HEK293T (cell line): ENCODE data around the gene FAM168B.

Experiments used
- CTCF ChIA-PET: fragments of 350-600 bp; formaldehyde crosslinking; extraction: SDS; loops from one replicate; lab custom pipeline; 2021; ENCODE audit warnings: antibody characterized with exemption, inconsistent platforms; lab: Yijun Ruan, JAX
- POLR2A ChIA-PET: fragments of 350-600 bp; formaldehyde crosslinking; extraction: SDS; loops from one replicate; lab custom pipeline; 2020; ENCODE audit warnings: antibody characterized with exemption, inconsistent platforms; lab: Yijun Ruan, JAX
- DNase-seq: peaks from one replicate; pipeline ENCODE4 v3.0.0; 2012; ENCODE audit warnings: mixed read lengths; ENCODE audit errors: extremely low spot score
- ARNT ChIP-seq: fragments of 450-650 bp; IDR thresholded peaks from 2 replicates; pipeline ENCODE4 v1.6.1; 2017; ENCODE audit warnings: mild to moderate bottlenecking
- BHLHE40 ChIP-seq: fragments of 450-650 bp; IDR thresholded peaks from 2 replicates; pipeline ENCODE4 v1.6.1; 2016; ENCODE audit warnings: mild to moderate bottlenecking, moderate library complexity, borderline replicate concordance
- CTBP1 ChIP-seq: fragments of 450-650 bp; IDR thresholded peaks from 2 replicates; pipeline ENCODE4 v1.6.1; 2016; ENCODE audit warnings: borderline replicate concordance
- ELF4 ChIP-seq: fragments of 450-650 bp; IDR thresholded peaks from 2 replicates; pipeline ENCODE4 v1.6.1; 2017; ENCODE audit warnings: antibody characterized with exemption
- FOXA1 ChIP-seq: fragments of 450-650 bp; IDR thresholded peaks from 2 replicates; pipeline ENCODE4 v1.6.1; 2016; ENCODE audit warnings: mild to moderate bottlenecking
- FOXK2 ChIP-seq: fragments of 450-650 bp; IDR thresholded peaks from 2 replicates; pipeline ENCODE4 v1.6.1; 2016; ENCODE audit warnings: mild to moderate bottlenecking
- FOXM1 ChIP-seq: fragments of 450-650 bp; IDR thresholded peaks from 2 replicates; pipeline ENCODE4 v1.6.1; 2017; ENCODE audit warnings: mild to moderate bottlenecking, borderline replicate concordance
- HDGF ChIP-seq: fragments of 450-650 bp; IDR thresholded peaks from 2 replicates; pipeline ENCODE4 v1.6.1; 2017; ENCODE audit warnings: antibody characterized with exemption, borderline replicate concordance
- L3MBTL2 ChIP-seq: fragments of 450-650 bp; conservative IDR thresholded peaks from 2 replicates; pipeline ENCODE4 v1.6.1; 2016; ENCODE audit warnings: mild to moderate bottlenecking
- LEF1 ChIP-seq: fragments of 450-650 bp; IDR thresholded peaks from 2 replicates; pipeline ENCODE4 v1.6.1; 2017; ENCODE audit warnings: mild to moderate bottlenecking, borderline replicate concordance
- NFRKB ChIP-seq: fragments of 450-650 bp; IDR thresholded peaks from 2 replicates; pipeline ENCODE4 v1.6.1; 2016; ENCODE audit warnings: mild to moderate bottlenecking, moderate library complexity
- SP1 ChIP-seq: fragments of 450-650 bp; IDR thresholded peaks from 2 replicates; pipeline ENCODE4 v1.6.1; 2017
- SUZ12 ChIP-seq: fragments of 450-650 bp; IDR thresholded peaks from 2 replicates; pipeline ENCODE4 v1.6.1; 2016; ENCODE audit warnings: mild to moderate bottlenecking
- TARDBP ChIP-seq: fragments of 450-650 bp; IDR thresholded peaks from 2 replicates; pipeline ENCODE4 v1.6.1; 2016
- ZNF384 ChIP-seq: fragments of 450-650 bp; IDR thresholded peaks from 2 replicates; pipeline ENCODE4 v1.6.1; 2016
- TF ChIP-seq, protein P1 (sequence below): fragments of 450-650 bp; IDR thresholded peaks from 2 replicates; pipeline ENCODE4 v1.6.1; 2016

FAM168B gene, protein sequence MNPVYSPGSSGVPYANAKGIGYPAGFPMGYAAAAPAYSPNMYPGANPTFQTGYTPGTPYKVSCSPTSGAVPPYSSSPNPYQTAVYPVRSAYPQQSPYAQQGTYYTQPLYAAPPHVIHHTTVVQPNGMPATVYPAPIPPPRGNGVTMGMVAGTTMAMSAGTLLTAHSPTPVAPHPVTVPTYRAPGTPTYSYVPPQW

DNA sequence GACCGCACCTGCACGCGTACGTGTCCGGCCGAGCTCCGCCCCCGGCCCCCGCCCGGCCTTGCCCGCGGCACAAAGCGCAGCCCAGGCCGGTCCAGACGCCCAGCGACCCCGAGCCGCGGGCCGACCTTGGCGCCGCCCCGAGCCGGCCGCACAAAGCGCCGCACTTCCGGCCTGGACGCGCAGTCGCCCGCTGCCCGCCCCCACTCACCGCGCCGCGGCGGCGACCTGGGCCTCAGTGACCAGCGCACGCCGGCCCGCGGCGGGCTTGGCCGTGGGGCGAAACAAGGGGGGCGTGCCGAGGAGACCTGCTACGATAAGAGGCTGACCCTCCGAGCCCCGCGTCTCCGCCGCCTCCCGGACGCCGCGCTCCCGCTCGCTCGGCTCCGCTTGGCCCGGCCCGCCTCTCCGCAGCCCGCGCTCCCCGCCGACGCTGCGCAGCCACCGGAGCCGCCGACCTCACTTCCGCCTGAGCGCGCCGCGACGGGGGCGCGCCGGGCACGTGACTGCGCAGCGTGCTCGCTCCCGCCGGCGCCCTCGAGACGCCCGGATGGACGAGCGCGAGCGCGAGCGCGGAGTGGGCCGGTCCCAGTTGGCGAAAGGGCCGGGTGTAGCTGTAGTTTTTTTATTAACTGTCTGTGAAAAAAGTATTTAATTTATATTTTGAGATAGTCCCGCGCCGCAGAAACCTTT is at the start of gene FAM168B:
Gene FAM168B (minus strand): TSS at position 455 of the 690 bp plus-strand sequence. CDS start 10,814 bp downstream, outside the sequence.
- CTCF ChIA-PET: no interaction called here
- no peak for TF ChIP-seq SP1
- TF ChIP-seq CTBP1: no peak
- TF ChIP-seq LEF1: peak; percentile 87
- no peak for TF ChIP-seq NFRKB
- no peak for TF ChIP-seq FOXK2
- no peak for TF ChIP-seq SUZ12
- POLR2A ChIA-PET: interaction anchor here (0.7 to 2.6 kb wide), 7 partner anchors 10 to 276 kb away, joined by 3 to 35 read pairs (median 3); partner anchors contain the start of gene PLEKHB2
- peak; percentile 90 for DNase-seq

DNA sequence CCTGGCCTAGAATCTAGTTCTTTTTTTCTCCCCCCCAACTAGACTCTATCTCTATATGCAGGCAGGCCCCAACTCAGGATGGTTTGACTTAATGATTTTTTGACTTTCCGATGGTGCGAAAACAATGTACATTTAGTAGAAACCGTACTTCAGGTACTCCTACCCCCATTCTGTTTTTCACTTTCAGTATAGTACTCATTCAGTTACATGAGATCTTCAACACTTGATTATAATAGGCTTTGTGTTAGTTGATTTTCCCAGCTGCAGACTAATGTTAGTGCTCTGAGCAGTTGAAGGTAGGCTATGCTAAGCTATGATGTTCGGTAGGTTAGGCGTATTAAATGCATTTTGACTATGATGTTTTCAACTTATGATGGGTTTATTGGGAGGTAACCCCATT is 49.6 kb upstream of the FAM168B start:
- ChIA-PET POLR2A (no interaction called here), CTCF (no interaction called here)
- TF ChIP-seq FOXK2 (no peak), SUZ12 (no peak), CTBP1 (no peak), ELF4 (no peak), NFRKB (no peak), HDGF (no peak), FOXA1 (no peak), TARDBP (no peak), ZNF384 (no peak), L3MBTL2 (no peak), BHLHE40 (no peak)
- no peak for DNase-seq

DNA sequence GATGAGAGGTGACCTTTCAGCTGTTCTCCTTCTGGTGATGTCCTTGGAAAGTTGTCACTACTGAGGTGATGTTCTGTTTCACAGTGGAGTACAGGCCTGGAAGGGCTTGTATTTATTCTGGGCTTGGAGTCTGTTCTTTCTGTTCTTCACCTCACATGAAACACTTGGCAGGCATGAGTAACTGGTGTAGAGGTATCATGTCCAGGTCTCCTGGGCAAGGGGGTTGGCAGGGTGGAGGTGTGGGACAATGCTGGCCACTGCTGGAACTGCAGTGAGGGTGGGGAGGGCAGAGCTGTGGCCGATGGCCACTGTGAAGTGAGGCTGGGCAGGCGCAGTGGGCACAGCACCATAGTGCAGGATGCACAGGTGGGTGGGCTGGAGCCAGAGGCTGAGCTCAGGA is 47.3 kb upstream of the FAM168B start:
- POLR2A ChIA-PET: no interaction called here
- TF ChIP-seq HDGF: no peak
- TF ChIP-seq ARNT: no peak
- TF ChIP-seq, protein P1, sequence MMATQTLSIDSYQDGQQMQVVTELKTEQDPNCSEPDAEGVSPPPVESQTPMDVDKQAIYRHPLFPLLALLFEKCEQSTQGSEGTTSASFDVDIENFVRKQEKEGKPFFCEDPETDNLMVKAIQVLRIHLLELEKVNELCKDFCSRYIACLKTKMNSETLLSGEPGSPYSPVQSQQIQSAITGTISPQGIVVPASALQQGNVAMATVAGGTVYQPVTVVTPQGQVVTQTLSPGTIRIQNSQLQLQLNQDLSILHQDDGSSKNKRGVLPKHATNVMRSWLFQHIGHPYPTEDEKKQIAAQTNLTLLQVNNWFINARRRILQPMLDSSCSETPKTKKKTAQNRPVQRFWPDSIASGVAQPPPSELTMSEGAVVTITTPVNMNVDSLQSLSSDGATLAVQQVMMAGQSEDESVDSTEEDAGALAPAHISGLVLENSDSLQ: no peak
- no peak for TF ChIP-seq ZNF384
- no peak for TF ChIP-seq LEF1
- no peak for TF ChIP-seq SP1
- TF ChIP-seq CTBP1: no peak
- no peak for TF ChIP-seq L3MBTL2
- TF ChIP-seq SUZ12: no peak
- TF ChIP-seq FOXK2: no peak
- TF ChIP-seq FOXM1: no peak
- no peak for TF ChIP-seq NFRKB
- TF ChIP-seq FOXA1: no peak
- no peak for TF ChIP-seq ELF4
- DNase-seq: no peak
- CTCF ChIA-PET: no interaction called here

DNA sequence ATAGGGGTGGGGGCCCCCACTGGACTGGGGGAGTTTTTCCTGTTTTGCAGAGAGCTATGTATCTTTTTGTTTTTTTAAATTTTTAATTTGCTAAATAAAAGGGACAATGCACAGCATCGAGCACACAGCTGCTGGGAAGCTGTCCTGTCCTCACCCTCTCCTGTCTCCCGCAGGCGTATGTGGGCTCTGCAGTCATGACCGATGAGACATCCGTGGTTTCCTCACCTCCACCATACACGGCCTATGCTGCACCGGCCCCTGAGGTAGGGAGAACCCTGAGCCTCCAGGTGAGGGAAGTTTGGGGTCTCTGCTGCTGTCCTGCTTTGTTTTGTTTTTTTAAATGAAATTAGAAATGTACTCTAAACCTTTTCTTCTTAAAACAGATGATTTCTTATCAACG is 39.5 kb upstream of the FAM168B start:
- no peak for DNase-seq
- ChIA-PET POLR2A (no interaction called here), CTCF (no interaction called here)
- no peak for TF ChIP-seq BHLHE40
- no peak for TF ChIP-seq FOXM1
- no peak for TF ChIP-seq SUZ12
- no peak for TF ChIP-seq NFRKB
- no peak for TF ChIP-seq LEF1
- TF ChIP-seq, protein P1: no peak
- TF ChIP-seq L3MBTL2: no peak
- TF ChIP-seq CTBP1: no peak
- no peak for TF ChIP-seq FOXK2
- no peak for TF ChIP-seq HDGF
- no peak for TF ChIP-seq FOXA1
- no peak for TF ChIP-seq ELF4
- no peak for TF ChIP-seq ZNF384
- TF ChIP-seq ARNT: no peak
- TF ChIP-seq SP1: no peak
- no peak for TF ChIP-seq TARDBP

DNA sequence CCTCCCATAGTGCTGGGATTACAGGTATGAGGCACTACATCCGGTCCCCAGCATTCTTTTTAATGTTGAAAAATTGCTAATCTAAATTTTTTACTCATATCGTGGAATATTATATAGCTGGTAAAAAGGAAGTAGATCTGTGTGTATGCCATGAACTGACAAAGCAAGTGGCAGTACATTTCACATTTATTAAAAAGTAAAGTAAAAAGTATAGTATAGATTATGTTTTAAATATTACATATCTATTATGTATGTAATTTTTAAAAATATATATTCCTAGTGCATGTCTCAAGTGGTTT is 37.0 kb upstream of the FAM168B start:
- DNase-seq: no peak
- ChIA-PET CTCF (no interaction called here), POLR2A (interaction anchor here (0.8 kb wide), 1 partner anchor 23 kb away, joined by 5 read pairs; no protein-coding TSS in a partner anchor)
- TF ChIP-seq SP1: no peak
- TF ChIP-seq CTBP1: no peak

DNA sequence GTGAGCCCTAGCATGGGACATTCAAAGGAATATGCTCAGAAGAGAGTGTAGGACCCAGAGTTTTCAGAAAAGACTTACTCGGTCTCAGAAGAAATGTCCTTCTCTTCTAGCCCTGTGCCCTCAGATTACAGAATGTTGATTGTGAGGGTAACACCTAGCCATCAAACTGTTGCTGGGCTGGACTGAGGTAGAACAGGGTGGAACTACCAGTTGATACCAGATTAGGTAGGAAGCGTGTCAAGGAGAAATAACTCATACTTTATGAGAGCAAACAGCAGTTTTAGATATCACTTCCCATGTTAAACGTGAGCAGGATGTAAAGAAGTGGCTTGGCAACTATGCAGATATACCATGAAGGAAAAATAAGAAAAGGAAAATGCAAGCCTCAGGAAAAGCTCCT is 34.7 kb upstream of the FAM168B start:
- CTCF ChIA-PET: no interaction called here
- POLR2A ChIA-PET: no interaction called here
- TF ChIP-seq, protein P1: no peak
- TF ChIP-seq FOXM1: no peak
- no peak for TF ChIP-seq L3MBTL2
- TF ChIP-seq SUZ12: no peak
- no peak for TF ChIP-seq TARDBP
- TF ChIP-seq HDGF: no peak
- no peak for TF ChIP-seq ARNT
- no peak for TF ChIP-seq FOXK2
- no peak for TF ChIP-seq ZNF384
- TF ChIP-seq NFRKB: no peak
- TF ChIP-seq CTBP1: no peak
- no peak for TF ChIP-seq ELF4
- TF ChIP-seq SP1: no peak
- TF ChIP-seq FOXA1: no peak
- no peak for TF ChIP-seq LEF1
- no peak for TF ChIP-seq BHLHE40
- DNase-seq: no peak
